Stimulated activated CD4-positive, alpha-beta T cell treated with anti-CD3 and anti-CD28 coated beads, TNF-alpha, amount 100 ng/mL, for 1 hour (primary cell): Measurements from ENCODE around the gene ARHGEF12.

Experiments used
- DNase-seq, 3 donors: peaks; one replicate each; pipeline ENCODE4 v3.0.0-alpha.2; 2020; ENCODE audit warnings: low read depth in 3 of 3, low spot score in 1 of 3

Gene ARHGEF12

GRCh38 chr11:120338107-120338933, 2.1 kb downstream of the ARHGEF12 start:
- DNase-seq = no peak

- DNase-seq = no peak
These were observed 3.2 kb downstream of the ARHGEF12 start for GRCh38 chr11:120339394-120339890.

GRCh38 chr11:120340529-120340928, 4.3 kb downstream of the ARHGEF12 start:
- DNase-seq = no peak

- DNase-seq = no peak
These were observed 6.0 kb downstream of the ARHGEF12 start for GRCh38 chr11:120342226-120342625.

GRCh38 chr11:120342678-120343077, 6.5 kb downstream of the ARHGEF12 start:
- no peak for DNase-seq

- no peak for DNase-seq
These were observed 7.2 kb downstream of the ARHGEF12 start for GRCh38 chr11:120343429-120343828.

- DNase-seq = peak in 1 of 3 donors; percentile 20
These were observed 8.2 kb downstream of the ARHGEF12 start for GRCh38 chr11:120344302-120345004.

GRCh38 chr11:120346233-120346632, 10.0 kb downstream of the ARHGEF12 start:
- no peak for DNase-seq

GRCh38 chr11:120350637-120351036, 14.4 kb downstream of the ARHGEF12 start:
- DNase-seq = no peak

GRCh38 chr11:120352405-120352804, 16.2 kb downstream of the ARHGEF12 start:
- DNase-seq = no peak

GRCh38 chr11:120354068-120354467, 17.9 kb downstream of the ARHGEF12 start:
- DNase-seq = no peak

- no peak for DNase-seq
These were observed 18.6 kb downstream of the ARHGEF12 start for GRCh38 chr11:120354779-120355178.

- DNase-seq = no peak
These were observed 21.4 kb downstream of the ARHGEF12 start for GRCh38 chr11:120357620-120358019.

GRCh38 chr11:120358729-120359128, 22.5 kb downstream of the ARHGEF12 start:
- no peak for DNase-seq

GRCh38 chr11:120363436-120363835, 27.2 kb downstream of the ARHGEF12 start:
- no peak for DNase-seq

GRCh38 chr11:120365512-120365911, 29.3 kb downstream of the ARHGEF12 start:
- no peak for DNase-seq

GRCh38 chr11:120372296-120372695, 36.1 kb downstream of the ARHGEF12 start:
- DNase-seq = no peak

GRCh38 chr11:120375076-120375475, 38.9 kb downstream of the ARHGEF12 start:
- no peak for DNase-seq

GRCh38 chr11:120376547-120377182, 40.5 kb downstream of the ARHGEF12 start:
- DNase-seq = no peak

GRCh38 chr11:120378474-120378873, 42.3 kb downstream of the ARHGEF12 start:
- no peak for DNase-seq

- no peak for DNase-seq
These were observed 45.2 kb downstream of the ARHGEF12 start for GRCh38 chr11:120381401-120381800.
